M059J (cell line): ENCODE results near the gene UNC50. TPM values are rescaled to one million over a fixed set of nuclear protein-coding genes. Genes with fewer than 3 reads are reported as not detected.

Source experiments
- DNase-seq: peaks from one replicate; pipeline ENCODE4 v3.0.0-alpha.2; 2012; ENCODE audit warnings: low read depth
- total RNA-seq: library from RNA; depleted of rRNA; stranded (reverse); fragments of >200 nt; shearing (Covaris generic); gene quantifications from 2 replicates; pipeline ENCODE4 v1.2.3, GENCODE V29; 2014; rRNA removed

UNC50 gene
- total RNA-seq, 1 experiment from 2014 or later, result 63.3 TPM

DNA sequence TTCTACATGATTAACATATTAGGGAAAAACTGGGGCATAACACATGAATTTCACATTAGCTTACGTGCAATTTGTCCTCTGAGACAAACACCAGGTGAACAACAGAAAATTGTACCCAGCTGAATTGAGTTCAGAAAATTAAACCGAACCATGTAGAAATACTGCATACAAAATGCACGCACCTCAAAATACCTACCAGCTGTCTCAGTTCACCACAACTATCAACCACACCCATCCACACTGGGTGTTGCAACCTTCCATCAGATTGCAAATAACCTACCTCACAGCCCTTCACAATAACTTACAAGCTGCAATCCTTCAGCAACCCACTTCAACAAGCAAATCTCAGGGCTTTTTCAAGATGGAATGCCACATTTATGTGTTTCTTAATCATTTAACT, 55.9 kb downstream of the UNC50 start:
- DNase-seq, result peak; percentile 3

DNA sequence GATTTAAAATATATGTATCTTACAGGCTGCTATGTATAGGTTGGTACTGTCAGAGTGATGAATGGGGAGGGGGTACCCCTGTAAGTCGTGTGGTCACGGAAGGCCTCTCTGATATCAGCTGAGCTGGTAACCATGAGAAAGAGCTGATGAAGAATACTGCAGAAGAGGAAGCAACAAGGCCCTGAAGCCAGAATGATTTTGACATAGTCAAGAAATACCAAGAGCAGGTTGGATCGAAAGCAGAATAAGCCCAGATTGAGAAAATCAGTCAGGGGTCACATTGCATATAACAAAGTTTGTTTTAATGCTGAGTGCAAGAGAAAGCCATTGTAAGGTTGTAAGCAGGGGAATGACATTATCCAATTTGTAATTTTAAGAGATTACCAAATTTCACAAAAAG, 57.3 kb downstream of the UNC50 start:
- no peak for DNase-seq

Other genes starting within 250 kb of the UNC50 start
- 10.2 and 14.3 TPM in 2 replicates for gene INPP4A, start 163.7 kb upstream of the UNC50 start, total RNA-seq
- 15.9 and 28.9 TPM in 2 replicates for gene COA5, start 77 bp upstream of the UNC50 start, total RNA-seq
- not detected in 2 replicates for gene MGAT4A, start 122.5 kb downstream of the UNC50 start, total RNA-seq